ENCODE data around the gene TIMM9. TPM values are rescaled to one million over a fixed set of nuclear protein-coding genes. Genes with fewer than 3 reads are reported as not detected.
"Not testable (repeated sequence)": the region's sequence is repeated elsewhere in the genome, so short reads cannot be mapped to it uniquely, and the experiment has no call there.

Gene TIMM9
- total RNA-seq, 1 donor from 2014 or later, result 72.7 TPM

DNA sequence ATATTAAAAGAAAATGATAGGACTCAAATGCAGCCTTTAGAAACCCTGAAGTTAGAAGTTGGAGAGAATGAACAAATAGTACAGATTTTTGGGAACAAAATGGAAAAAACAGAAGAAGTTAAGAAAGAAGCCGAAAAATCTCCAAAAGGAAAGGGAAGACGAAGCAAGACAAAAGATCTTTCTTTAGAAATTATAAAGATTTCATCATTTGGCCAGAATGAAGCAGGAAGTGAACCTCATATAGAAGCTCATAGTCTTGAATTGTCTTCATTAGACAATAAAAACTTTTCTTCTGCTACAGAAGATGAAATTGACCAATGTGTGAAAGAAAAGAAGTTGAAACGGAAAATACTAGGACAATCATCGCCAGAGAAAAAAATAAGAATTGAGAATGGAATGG, 63.0 kb downstream of the TIMM9 start:
- H3K4me3 ChIP-seq (ENCODE audit: low read depth, low read length), result no peak overlapping the region
- peaks cover 1% of the 10 kb centered on the region for H3K36me3 ChIP-seq (ENCODE audit: control insufficient read depth, insufficient read depth, low read length)
- no peaks in the 10 kb centered on the region for H3K27me3 ChIP-seq (ENCODE audit: control insufficient read depth, insufficient read depth, low read length)
- DNase-seq (ENCODE audit: low read depth), result no peak
- TF ChIP-seq CTCF (IDR thresholded peaks at IDR 0.05; ENCODE audit: insufficient read depth, low read length, poor library complexity, severe bottlenecking), result no peak

DNA sequence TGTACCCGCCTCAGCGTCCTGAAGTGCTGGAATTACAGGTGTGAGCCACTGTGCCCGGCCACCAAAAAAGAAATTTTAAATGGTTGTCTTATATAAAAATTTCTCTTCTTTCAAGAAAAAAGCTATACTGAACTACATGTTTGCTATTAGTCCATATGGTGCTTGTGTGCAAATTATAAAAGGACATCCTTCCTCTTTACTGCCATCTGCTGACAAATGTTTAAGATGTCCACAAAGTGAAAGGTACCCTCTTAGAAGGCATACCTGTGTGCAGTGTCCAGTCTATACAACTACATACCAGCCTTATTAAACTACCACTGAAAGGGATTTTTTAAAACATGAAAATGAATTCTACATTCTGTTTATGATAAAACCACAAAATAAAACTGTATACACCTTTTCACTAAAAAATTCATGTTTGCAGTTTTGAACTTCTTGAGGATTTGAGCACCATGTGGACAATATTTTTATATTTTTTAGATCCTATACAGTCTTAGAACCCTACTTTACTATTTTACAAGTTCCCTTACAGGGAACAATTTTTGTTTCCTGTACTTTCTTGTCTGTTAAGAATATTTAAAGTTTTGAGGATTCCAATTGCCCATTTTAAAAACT, 64.4 kb downstream of the TIMM9 start:
- DNase-seq (ENCODE audit: low read depth), result peak; percentile 5
- Histone ChIP-seq H3K4me3 (ENCODE audit: low read depth, low read length) (no peak overlapping the region), H3K27me3 (ENCODE audit: control insufficient read depth, insufficient read depth, low read length) (no peaks in the 10 kb centered on the region), H3K36me3 (ENCODE audit: control insufficient read depth, insufficient read depth, low read length) (no peaks in the 10 kb centered on the region)
- peak; percentile 24 for TF ChIP-seq CTCF (IDR thresholded peaks at IDR 0.05; ENCODE audit: insufficient read depth, low read length, poor library complexity, severe bottlenecking)

GRCh38 chr14:58362272-58362671, 65.1 kb downstream of the TIMM9 start:
- not testable (repeated sequence) for H3K36me3 ChIP-seq (ENCODE audit: control insufficient read depth, insufficient read depth, low read length); H3K4me3 ChIP-seq (ENCODE audit: low read depth, low read length); H3K27me3 ChIP-seq (ENCODE audit: control insufficient read depth, insufficient read depth, low read length); DNase-seq (ENCODE audit: low read depth)

Other genes with a start within 250 kb of the TIMM9 start
- gene ACTR10, start 227.4 kb downstream of the TIMM9 start, total RNA-seq, result 83.6 and 137 TPM in 2 replicates
- gene PSMA3, start 182.7 kb downstream of the TIMM9 start, total RNA-seq, result 129 and 160 TPM in 2 replicates
- gene ARID4A, start 129.0 kb downstream of the TIMM9 start, total RNA-seq, result 4.4 and 4.6 TPM in 2 replicates
- gene TOMM20L, start 31.6 kb downstream of the TIMM9 start, total RNA-seq, result not detected in 2 replicates
- gene KIAA0586, start 188 bp upstream of the TIMM9 start, total RNA-seq, result 21.2 and 21.4 TPM in 2 replicates
- gene DACT1, start 210.4 kb upstream of the TIMM9 start, total RNA-seq, result 12.2 and 17.0 TPM in 2 replicates